Fibroblast of peridontal ligament (primary cell): Measurements from ENCODE around the gene SPAG5.

Source experiments
- DNase-seq: peaks from one replicate; pipeline ENCODE4 v3.0.0-alpha.2; 2010; ENCODE audit errors: extremely low read depth

The SPAG5 gene, protein sequence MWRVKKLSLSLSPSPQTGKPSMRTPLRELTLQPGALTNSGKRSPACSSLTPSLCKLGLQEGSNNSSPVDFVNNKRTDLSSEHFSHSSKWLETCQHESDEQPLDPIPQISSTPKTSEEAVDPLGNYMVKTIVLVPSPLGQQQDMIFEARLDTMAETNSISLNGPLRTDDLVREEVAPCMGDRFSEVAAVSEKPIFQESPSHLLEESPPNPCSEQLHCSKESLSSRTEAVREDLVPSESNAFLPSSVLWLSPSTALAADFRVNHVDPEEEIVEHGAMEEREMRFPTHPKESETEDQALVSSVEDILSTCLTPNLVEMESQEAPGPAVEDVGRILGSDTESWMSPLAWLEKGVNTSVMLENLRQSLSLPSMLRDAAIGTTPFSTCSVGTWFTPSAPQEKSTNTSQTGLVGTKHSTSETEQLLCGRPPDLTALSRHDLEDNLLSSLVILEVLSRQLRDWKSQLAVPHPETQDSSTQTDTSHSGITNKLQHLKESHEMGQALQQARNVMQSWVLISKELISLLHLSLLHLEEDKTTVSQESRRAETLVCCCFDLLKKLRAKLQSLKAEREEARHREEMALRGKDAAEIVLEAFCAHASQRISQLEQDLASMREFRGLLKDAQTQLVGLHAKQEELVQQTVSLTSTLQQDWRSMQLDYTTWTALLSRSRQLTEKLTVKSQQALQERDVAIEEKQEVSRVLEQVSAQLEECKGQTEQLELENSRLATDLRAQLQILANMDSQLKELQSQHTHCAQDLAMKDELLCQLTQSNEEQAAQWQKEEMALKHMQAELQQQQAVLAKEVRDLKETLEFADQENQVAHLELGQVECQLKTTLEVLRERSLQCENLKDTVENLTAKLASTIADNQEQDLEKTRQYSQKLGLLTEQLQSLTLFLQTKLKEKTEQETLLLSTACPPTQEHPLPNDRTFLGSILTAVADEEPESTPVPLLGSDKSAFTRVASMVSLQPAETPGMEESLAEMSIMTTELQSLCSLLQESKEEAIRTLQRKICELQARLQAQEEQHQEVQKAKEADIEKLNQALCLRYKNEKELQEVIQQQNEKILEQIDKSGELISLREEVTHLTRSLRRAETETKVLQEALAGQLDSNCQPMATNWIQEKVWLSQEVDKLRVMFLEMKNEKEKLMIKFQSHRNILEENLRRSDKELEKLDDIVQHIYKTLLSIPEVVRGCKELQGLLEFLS

DNA sequence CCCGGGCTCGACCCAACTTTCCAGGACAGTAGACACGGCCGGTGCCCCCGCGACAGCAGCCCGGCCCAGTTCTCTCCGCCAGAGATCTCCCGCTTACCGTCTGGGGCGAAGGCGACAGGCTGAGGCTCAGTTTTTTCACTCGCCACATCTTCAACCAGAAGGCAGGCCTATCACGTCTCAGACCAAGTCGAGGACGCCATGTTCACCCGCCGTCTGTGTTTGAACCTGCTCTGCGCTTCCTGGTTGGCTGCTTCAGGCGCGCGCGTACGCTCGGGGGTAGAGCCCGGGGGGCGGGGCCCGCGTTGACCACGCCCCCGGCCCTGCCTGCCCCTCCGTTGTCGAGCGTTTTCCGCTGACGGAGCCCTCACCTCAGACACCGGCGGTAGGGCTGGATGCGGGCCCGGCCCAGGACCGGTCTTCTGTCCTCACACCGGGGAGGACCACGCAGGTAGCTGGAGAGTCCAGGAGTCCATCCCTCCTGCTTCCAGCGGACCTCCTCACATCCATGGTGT is at the start of gene SPAG5:
TSS of gene SPAG5 (minus strand) at position 227 of the 512 bp plus-strand sequence. CDS start at position 148, 79 bp downstream.
- DNase-seq, result peak; percentile 84

DNA sequence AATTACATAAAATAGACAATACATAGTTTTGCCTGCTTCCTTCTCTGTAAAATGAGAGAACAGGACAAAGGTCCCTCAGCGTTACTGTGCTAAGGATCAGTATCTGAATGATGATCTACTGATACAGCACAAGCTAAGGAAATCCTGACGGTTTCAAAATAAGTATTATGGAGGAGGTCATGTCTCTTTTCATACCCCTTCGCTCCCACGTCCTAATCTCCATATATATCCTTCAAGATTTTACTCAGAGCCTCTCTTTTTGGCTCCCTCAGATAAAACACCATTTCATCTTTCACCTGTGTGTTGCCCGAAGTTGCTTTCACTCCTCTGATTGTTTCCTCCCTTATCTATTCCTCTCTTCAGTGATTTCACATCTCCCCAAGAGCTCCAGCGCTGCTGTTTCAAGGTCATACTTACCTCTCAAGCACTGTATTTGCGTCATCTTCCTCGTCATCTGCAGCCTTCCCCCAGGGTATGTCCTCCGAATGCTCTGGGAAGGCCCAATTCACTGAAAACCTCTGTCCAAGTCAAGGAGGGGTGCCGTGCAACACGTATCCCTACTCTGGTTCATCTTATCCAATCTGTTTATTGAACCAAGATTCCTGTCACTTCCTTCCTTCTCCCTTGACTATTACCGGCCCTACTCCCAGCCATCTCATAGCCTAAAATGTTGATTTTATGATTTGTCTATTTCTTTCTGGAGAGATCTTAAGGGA is 47.4 kb upstream of the SPAG5 start:
- DNase-seq, result peak; percentile 25

DNA sequence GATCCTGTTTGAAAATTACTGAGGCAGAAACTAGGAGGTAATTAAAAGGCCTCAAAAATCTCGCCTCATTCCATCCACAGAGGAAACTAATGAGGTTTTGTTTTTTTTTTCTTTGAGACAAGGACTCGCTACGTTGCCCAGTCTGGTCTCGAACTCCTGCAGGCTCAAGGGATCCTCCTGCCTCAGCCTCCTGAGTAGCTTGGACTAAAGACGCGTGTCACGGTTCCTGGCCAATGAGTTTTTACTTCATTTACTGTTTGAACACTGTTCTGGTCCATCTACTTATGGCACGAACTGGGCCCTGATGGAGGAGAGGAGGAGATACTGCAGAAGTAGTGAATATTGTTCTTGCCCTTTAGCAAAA is 46.7 kb upstream of the SPAG5 start:
- DNase-seq, result no peak

DNA sequence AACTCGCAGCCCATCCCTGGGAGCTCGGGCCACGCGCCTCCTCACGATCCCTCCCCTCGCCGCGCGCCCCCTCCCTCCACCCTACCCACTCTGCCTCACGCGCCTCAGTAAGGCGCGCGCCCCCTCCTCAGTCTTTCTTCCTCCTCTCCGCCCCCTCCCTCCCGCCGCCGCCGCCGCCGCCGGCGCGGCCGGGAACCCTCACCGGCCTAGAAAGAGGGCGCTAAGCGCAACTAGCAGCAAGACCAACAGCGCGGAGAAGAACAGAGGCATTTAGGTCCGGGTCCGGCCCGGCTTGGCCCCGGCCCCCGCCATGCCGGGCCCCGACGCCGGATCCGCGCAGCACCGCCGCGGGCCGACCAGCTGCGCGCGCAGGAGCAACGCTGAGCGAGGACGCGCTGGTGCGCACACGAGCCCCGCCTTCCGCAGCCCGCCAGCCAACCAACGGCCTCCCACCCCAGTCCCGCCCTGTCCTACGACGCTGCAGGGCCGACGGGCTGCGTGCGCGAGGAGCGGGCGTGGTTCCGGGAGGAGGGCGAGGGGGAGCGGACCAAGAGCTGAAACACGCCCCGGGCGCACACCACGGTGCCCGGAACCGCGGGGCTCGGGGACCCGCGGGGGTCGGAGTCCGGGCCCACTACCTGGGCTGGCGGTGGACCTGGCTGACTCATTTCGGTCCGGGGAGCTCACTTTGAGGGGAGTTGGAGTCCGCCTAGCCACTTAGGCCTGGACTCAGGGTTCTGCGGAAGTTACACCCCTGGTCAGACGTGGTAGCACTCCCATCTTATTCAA is 46.2 kb upstream of the SPAG5 start, which contains the start of gene BLTP2:
TSS of gene BLTP2 (minus strand) at position 372 of the 789 bp plus-strand sequence. CDS start at position 270, 102 bp downstream.
- peak; percentile 89 for DNase-seq

DNA sequence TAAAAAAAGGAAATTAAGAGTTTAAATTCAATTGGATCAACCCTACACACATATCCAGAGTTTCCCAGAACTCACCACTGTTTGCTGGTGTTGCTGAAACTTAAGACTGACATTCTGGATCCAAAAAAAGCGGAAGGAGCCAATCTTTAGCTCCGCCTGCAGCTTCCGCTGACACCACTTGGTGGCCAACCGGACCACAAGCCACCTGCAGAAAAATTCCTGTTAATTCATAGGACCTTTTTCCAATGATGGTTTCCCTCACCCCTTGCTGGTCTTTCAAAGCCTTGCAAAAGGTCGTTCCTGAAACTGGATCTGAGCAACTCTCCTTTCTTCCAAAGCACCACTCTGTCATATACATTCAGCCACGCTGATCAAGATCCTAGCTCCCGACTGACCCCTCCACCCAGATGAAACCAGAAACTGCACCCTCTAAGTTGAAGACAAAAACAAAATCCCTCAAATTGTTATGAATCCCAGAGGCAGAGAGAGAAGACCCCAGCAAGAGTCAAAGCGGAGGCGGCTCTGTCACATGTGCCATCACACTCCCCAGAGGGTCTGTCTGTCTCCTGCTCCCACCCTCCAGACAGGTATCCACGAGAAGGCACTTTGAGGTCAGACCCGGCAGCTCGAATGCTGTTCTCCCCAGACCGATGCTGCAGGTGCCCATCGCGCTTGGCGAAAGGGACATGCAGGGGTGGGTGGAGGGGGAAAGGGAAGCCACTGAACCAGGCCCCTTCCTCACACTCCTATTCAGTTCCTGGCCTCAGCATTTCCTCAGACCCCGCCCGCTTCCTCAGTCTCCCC is 45.4 kb upstream of the SPAG5 start:
- DNase-seq, result peak; percentile 61

DNA sequence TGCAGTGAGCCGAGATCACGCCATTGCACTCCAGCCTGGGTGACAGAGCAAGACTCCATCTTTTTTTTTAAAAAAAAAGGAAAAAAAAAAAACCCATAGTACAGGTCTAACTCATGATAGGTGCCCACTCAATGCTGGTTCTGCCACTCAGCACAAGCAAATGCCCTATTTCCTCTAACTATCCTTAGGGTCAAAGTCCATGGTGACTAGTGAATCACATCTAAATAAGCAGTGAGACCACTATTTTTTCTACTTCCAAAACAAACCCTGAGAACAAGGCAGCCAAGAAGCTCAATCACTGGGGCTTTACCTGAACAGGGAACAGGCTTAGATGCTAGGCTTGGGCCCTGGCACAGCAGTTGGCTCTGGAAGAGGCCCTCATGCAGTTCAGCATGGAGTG is 42.8 kb upstream of the SPAG5 start:
- DNase-seq, result no peak

DNA sequence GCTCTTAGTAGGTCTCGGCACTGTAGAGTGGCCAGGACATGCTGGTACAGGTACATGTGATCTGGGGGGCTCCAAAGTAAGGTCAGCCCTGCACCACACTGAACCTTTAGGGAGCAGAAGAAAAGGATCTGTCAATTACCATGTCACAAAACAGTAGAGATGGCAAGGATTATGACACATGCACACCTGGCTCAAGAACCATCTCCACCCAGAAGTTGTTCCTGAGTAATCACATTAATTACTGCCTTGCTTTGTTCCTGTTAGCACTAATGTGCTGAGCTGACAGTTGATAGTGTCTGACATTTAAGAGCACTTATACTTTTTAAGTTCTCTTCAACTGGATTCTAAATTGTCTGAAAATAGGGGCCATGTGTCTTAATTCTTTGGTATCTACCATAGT is 36.7 kb upstream of the SPAG5 start:
- no peak for DNase-seq

DNA sequence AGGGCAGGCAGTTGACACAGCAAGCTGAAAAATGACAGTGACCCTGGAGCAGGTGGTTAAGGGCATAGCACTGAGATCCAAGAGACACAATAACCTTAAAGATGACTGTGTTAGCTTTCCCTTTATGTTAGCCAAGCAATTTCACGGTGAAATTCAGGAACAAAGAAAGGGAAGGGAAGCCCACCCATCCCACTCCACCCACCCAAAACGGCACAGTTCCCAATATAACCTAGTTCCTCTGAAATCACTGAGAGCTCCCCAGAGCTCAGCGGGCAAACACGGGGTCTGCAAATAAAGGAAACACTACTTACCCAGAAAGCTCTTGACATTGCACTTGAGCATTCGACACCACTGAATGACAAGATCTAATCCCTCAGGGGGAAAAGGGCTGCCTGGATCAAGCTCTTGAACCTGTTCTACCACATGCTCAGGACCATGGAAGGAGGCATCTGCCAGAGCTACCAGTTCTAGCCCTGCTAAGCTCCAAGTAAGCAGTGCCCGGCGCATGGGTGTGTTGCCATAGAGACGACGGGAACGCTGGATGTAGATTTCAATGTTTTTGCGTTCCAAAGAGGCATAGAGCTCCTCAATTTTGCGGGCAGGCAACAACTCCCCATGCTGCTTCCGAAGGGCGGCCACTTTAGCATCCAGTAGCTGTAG is 35.5 kb upstream of the SPAG5 start:
- DNase-seq, result no peak

DNA sequence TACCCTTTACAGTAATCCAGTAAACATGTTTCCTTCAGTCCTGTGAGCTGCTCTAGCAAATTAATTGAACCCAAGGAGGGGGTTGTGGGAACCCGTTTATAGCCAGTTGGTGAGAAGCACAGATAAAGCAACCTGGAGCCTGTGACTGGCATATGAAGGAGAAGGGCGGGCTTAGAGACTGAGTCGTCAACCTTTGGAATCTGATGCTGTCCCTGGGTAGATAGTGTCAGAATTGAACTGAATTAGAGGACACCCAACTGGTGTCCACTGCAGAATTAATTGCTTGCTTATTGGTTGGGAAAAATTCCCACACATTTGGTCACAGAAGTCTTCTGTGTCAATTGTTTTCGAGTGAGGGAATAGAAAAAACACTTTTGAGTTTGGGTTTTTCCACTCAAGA is 28.0 kb upstream of the SPAG5 start:
- no peak for DNase-seq

DNA sequence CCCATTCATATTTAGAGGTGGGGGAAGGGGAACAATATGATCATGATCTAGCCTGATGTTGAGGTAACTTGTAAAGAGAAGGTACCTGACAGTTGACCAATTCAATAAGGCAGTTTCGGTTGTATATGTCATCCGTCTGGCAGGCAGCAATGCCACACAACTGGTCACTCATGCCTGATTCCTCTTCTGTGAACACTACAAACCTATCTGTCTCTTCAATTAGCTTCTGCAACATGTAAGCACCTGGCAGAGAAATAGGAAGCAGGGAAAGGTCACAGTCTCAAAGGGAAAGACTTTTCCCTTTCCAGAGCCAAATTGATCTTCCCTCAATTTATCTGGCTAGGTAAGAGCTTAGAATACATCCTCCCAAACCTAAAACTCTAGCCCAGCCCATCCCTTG is 25.3 kb upstream of the SPAG5 start:
- DNase-seq, result no peak

DNA sequence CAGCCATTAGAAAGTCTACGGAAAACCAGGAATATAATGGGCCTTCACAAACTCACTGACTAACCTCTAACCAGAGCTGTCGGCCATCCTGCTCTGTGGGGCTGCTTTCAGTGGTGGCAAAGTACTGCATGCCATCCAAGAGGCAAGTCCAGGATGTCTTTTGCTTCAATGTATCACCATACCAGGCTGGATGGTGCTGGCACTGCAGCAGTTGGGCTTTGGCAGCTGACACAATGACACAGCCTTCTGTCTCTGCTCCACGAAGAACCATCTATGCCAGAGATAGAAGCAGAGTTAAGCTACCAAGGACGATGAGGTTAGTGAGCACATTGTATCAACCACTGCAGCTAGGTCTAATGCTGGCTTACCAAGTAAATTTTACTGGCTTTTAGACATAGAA is 24.9 kb upstream of the SPAG5 start:
- DNase-seq, result no peak

DNA sequence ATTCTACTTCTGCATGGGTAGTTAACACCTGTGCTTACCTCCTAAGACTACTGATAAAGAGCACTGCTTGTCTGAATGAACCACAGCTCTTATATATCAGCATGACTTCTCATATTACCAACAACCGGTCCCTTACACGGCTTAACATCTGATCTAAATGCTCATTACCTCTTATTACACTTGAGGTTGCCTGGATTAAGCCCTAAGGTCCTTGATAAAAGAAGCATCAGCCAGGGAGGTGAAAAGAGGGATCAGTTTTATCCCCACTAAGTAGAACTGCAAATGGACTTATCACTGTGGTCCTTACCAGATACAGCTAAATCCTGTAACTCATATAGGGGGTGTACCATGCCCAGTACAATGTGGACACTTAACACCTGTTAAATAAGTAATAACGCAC is 23.4 kb upstream of the SPAG5 start:
- no peak for DNase-seq

DNA sequence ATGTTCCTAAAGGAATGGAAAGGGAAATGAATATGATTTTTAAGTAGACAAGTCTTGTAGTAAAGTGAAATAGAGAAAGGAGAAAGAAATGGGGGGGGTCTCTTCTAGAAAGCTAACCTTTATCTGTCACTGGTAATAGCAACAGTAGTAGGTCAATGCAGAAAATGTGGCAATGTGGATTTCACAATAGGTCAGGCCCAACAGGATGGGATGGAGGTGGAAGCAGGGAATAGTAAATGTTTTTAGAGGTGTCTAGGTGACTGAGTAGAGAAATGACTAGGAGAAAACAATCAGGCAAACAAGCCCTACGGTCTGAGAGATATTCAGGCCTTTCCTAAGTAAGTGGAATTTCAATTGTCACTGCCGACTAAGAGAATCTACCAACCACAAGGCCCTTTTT is 21.2 kb upstream of the SPAG5 start:
- DNase-seq, result no peak

DNA sequence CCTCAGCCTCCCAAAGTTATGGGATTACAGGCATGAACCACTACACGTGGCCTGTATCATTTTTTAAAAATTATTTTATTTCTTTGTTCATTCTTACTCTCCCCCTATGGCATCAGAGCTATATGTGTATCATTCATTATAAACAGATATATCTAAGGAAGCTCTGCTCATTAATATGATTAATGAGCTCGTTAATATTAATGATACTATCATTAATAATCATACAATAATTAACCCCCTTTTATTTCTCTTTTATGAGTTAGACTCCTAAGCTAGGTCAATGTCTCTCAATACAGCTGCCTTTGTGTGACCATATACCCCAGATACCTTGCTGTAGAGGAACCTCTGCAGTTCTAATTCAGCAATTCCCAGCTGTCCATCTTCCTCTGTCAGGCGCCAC is 19.6 kb upstream of the SPAG5 start:
- DNase-seq, result no peak

DNA sequence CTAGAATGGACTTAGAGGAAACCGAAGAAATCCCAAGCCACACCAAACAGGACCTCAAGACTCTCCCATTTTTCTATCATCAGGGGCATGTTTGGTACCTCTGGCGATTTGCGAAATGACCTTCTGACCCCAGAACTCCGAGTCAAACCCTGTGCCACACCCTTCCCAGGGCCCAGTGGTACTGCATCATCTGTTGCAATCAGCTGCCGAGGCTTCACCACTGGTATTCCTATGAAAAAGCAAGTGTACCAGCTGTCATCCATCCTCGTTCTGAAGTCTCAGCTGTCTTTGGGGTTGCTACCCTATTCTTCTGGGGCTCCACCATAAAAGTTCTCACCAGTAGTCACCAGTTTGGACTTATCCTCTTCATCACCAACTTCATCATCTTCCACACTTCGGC is 17.5 kb upstream of the SPAG5 start:
- DNase-seq, result no peak

DNA sequence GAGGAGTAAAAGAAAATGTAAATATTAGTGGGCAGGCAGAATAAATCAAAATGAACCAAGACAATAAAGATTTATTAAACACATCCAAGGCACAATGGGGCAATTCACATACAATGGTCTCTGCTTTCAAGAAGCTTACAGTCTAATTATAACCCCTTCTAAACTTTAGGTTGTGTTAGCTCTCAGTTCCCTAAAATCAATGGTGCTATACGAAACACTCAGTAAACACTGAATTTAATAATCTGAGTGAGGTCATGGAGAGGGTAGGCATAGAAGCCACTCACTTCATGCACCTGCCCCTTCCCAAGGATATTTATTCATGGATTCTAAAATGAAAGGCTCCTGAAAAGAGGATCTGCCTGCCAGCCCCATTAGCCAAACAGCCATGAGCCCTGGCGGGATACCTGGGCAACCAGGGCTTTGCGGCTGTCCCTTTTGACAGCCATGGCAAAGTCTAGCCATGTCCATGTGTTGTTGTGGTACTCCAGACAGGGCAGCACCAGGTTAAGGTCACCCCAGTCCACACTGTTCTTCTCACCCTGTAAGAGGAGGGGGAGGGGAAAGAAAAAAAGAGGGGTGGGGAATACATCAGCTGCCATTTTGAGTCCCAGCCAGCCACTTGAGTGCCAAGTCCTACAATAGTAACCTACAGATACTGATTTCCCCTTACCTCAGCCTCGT is 16.6 kb upstream of the SPAG5 start:
- DNase-seq, result no peak

DNA sequence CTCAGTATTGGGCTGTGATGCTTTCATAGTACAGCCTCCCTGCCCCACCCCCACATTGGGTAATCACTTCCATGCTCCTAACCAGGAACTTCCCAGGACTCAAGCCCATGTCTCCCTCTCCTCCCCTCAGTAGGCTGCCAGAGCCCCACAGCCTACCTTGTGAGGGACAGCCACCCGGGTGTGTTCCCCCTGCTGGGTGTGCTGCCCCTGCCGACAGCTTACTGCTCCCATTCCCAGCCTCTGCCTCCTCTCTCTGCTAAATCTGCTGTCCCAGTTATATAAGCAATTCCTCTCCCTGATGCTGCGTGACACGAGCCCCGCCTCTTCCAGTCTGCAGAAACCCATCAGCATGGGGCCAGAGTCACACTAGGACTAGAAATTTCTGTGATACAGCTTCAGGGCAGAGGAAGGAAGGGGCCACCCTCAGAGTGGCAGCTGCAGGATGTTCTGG is 15.1 kb upstream of the SPAG5 start, which contains the start of gene RSKR:
TSS of gene RSKR (minus strand) at position 255 of the 451 bp plus-strand sequence. CDS start at position 231, 24 bp downstream.
- no peak for DNase-seq
